Keratinocyte (primary cell): ENCODE results near the gene STAT3. TPM values are rescaled to one million over a fixed set of nuclear protein-coding genes. Genes with fewer than 3 reads are reported as not detected.
"Not testable (repeated sequence)": the region's sequence is repeated elsewhere in the genome, so short reads cannot be mapped to it uniquely, and the experiment has no call there.

Experiments
- DNase-seq: peaks from one replicate; pipeline ENCODE4 v3.0.0-alpha.2; 2011; ENCODE audit warnings: low read depth, missing footprints, low spot score
- FAIRE-seq: peaks from 2 replicates; lab custom pipeline; 2011; peaks lifted over from hg19 to GRCh38; lab: Jason Lieb, UNC
- H2AFZ ChIP-seq: 2 replicates; pipeline ENCODE4 v1.6.0; 2012; ENCODE audit warnings: low read length, control low read depth, inconsistent platforms; ENCODE audit not compliant: control insufficient read depth
- H3K27ac ChIP-seq: 2 replicates; pipeline ENCODE4 v1.5.1; 2011; ENCODE audit warnings: low read length; ENCODE audit not compliant: control insufficient read depth, insufficient read depth
- H3K27me3 ChIP-seq: 3 replicates; pipeline ENCODE4 v1.6.0; 2011; ENCODE audit warnings: low read length; ENCODE audit not compliant: control insufficient read depth, insufficient read depth; ENCODE audit errors: extremely low read depth
- H3K36me3 ChIP-seq, 2 experiments: 2 replicates in 1 of 2; 3 replicates in 1 of 2; pipeline ENCODE4 v1.5.1; 2011; ENCODE audit warnings: low read length in 2 of 2, mild to moderate bottlenecking in 1 of 2; ENCODE audit not compliant: control insufficient read depth in 2 of 2, insufficient read depth in 2 of 2; ENCODE audit errors: extremely low read depth in 1 of 2
- H3K4me1 ChIP-seq: 3 replicates; pipeline ENCODE4 v1.5.1; 2011; ENCODE audit warnings: low read length; ENCODE audit not compliant: control insufficient read depth, insufficient read depth; ENCODE audit errors: extremely low read depth
- H3K4me2 ChIP-seq: 3 replicates; pipeline ENCODE4 v1.6.0; 2011; ENCODE audit warnings: low read depth, low read length; ENCODE audit not compliant: control insufficient read depth, insufficient read depth; ENCODE audit errors: extremely low read depth
- H3K4me3 ChIP-seq, 3 experiments: fragments of 200-600 bp in 1 of 3; sonication (generic) in 1 of 3; 2 replicates in 2 of 3; 3 replicates in 1 of 3; pipeline ENCODE4 v1.5.1; 2011 to 2016; ENCODE audit warnings: low read length in 3 of 3, mild to moderate bottlenecking in 3 of 3, control low read depth in 2 of 3, inconsistent platforms in 1 of 3, low read depth in 1 of 3, mixed read lengths in 1 of 3, mixed run types in 1 of 3, moderate library complexity in 1 of 3; ENCODE audit not compliant: control insufficient read depth in 2 of 3, insufficient read depth in 2 of 3; ENCODE audit errors: extremely low read depth in 1 of 3
- H3K79me2 ChIP-seq: 2 replicates; pipeline ENCODE4 v1.6.0; 2012; ENCODE audit warnings: low read length; ENCODE audit not compliant: control insufficient read depth, insufficient read depth
- H3K9ac ChIP-seq: 3 replicates; pipeline ENCODE4 v1.6.0; 2011; ENCODE audit warnings: low read length; ENCODE audit not compliant: control insufficient read depth, insufficient read depth; ENCODE audit errors: extremely low read depth
- H3K9me1 ChIP-seq: 3 replicates; pipeline ENCODE4 v1.6.0; 2011; ENCODE audit warnings: low read length; ENCODE audit not compliant: control insufficient read depth, insufficient read depth; ENCODE audit errors: extremely low read depth
- H3K9me3 ChIP-seq: 2 replicates; pipeline ENCODE4 v1.5.1; 2012; ENCODE audit warnings: low read depth, low read length; ENCODE audit not compliant: control insufficient read depth
- H4K20me1 ChIP-seq: 3 replicates; pipeline ENCODE4 v1.6.0; 2011; ENCODE audit warnings: low read length; ENCODE audit not compliant: control insufficient read depth, insufficient read depth; ENCODE audit errors: extremely low read depth
- EZH2 ChIP-seq: IDR thresholded peaks from one replicate; pipeline ENCODE4 v1.6.1; 2012; ENCODE audit warnings: inconsistent platforms, mild to moderate bottlenecking, low read length, moderate library complexity
- dilution Hi-C: fragments of 300-500 bp; cut with MboI; formaldehyde crosslinking; loops from one replicate; pipeline ENCODE4 v1.7.0; 2020; ENCODE audit warnings: low sequenced_read_pairs; ENCODE audit not compliant: extremely low pct_ligation_motif_present
- polyA plus RNA-seq, 5 experiments: library from polyadenylated mRNA; depleted of rRNA in 3 of 5; stranded (reverse) in 3 of 5; stranded (forward) in 1 of 5; unstranded in 1 of 5; fragments of >200 nt; gene quantifications; 1 replicate in 1 of 5; 2 replicates in 3 of 5; 3 replicates in 1 of 5; pipeline versions ENCODE4 v1.2.1 to v1.2.3, GENCODE V29; 2011 to 2012; ENCODE audit warnings: missing spikeins in 2 of 5, low read depth in 1 of 5, low replicate concordance in 1 of 5
- TF ChIP-seq, protein P1 (sequence below), 3 experiments: IDR thresholded peaks in 1 of 3; conservative IDR thresholded peaks in 1 of 3; optimal IDR thresholded peaks in 1 of 3; 2 replicates in 2 of 3; 3 replicates in 1 of 3; pipeline versions ENCODE3 to v1.5.1; 2011; ENCODE audit warnings: low read length in 3 of 3, mild to moderate bottlenecking in 3 of 3, moderate library complexity in 2 of 3, control low read depth in 1 of 3, inconsistent platforms in 1 of 3; ENCODE audit not compliant: insufficient read depth in 2 of 3; ENCODE audit errors: extremely low read depth in 1 of 3

STAT3 gene
- polyA plus RNA-seq, 1 donor (not counting 4 experiments of a cell fraction or from before 2014, with no cell fraction given): 37.4 TPM

DNA sequence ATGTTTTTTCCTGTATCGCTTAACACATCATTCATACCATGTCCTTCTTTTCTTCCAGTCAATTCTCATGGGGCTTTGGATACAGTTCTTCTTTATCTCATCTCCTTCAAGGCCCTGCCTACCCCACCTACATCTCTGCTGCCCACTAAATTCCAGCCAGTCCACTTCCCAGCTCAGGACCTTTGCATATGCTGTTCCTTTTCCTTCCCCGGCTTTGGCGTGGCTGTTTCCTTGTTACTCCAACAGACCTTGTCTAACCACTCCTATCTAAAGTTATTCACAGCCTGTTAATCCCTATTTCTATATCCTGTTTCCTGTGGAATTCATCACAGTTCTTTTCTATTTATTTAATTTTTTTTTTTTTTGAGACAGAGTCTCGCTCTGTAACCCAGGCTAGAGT, 6.6 kb upstream of the STAT3 start:
- Histone ChIP-seq H3K79me2 (no peaks in the 10 kb centered on the region), H3K4me3 (no peak overlapping the region), H3K4me1 (no peaks in the 10 kb centered on the region), H3K4me2 (no peak overlapping the region), H3K9me1 (no peaks in the 10 kb centered on the region), H3K27ac (no peak overlapping the region), H2AFZ (no peak overlapping the region), H3K9ac (no peak overlapping the region), H3K27me3 (no peaks in the 10 kb centered on the region), H3K9me3 (no peaks in the 10 kb centered on the region), H4K20me1 (no peaks in the 10 kb centered on the region), H3K36me3 (no peaks in the 10 kb centered on the region)
- TF ChIP-seq, protein P1, sequence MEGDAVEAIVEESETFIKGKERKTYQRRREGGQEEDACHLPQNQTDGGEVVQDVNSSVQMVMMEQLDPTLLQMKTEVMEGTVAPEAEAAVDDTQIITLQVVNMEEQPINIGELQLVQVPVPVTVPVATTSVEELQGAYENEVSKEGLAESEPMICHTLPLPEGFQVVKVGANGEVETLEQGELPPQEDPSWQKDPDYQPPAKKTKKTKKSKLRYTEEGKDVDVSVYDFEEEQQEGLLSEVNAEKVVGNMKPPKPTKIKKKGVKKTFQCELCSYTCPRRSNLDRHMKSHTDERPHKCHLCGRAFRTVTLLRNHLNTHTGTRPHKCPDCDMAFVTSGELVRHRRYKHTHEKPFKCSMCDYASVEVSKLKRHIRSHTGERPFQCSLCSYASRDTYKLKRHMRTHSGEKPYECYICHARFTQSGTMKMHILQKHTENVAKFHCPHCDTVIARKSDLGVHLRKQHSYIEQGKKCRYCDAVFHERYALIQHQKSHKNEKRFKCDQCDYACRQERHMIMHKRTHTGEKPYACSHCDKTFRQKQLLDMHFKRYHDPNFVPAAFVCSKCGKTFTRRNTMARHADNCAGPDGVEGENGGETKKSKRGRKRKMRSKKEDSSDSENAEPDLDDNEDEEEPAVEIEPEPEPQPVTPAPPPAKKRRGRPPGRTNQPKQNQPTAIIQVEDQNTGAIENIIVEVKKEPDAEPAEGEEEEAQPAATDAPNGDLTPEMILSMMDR (optimal IDR thresholded peaks at IDR 0.05 in 1 of 3, IDR thresholded peaks at IDR 0.05 in 1 of 3, conservative IDR thresholded peaks at IDR 0.05 in 1 of 3; ENCODE audit: extremely low read depth in 1 of 3, insufficient read depth in 2 of 3, low read length in 3 of 3): no peak
- no peak for TF ChIP-seq EZH2
- FAIRE-seq: no peak
- DNase-seq: no peak
- dilution Hi-C loops: no loop called here

DNA sequence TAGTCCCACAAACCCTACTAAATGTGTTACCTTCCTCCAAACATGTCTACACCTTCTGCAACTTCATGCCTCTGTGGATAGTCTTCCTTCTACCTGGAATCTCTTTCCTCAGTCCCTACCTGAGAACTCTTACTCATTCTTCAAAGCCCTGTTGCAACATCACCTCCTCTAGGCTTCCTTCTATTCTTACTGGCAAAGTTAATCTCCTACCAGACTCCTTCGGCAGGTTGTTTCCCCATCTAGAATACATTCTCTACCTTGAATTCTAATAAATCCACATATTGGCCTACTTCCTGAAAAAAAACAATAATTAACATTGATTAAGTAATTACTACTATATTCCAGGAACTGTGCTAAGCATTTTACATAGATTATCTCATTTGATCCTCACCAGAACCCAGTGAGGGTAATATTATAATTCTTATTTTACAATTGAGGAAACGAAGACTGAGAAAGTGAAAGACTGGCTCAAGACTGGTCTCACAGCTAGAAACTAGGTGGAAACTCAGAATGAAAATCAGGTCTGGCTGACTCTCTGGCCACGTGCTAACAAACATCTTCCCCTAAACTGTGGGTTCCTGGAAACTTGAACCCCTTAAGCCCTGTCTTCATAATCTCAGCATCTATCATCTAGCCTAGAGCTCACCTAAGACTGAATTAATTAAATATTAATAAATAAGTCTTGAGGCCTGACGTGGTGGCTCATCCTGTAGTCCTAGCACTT, 4.6 kb upstream of the STAT3 start:
- Histone ChIP-seq H3K27me3 (no peaks in the 10 kb centered on the region), H3K9me1 (no peaks in the 10 kb centered on the region), H3K9ac (no peak overlapping the region), H3K4me1 (peaks cover 6% of the 10 kb centered on the region), H3K27ac (no peak overlapping the region), H4K20me1 (no peaks in the 10 kb centered on the region), H3K4me2 (no peak overlapping the region), H3K9me3 (no peaks in the 10 kb centered on the region), H2AFZ (no peak overlapping the region), H3K4me3 (no peak overlapping the region), H3K36me3 (no peaks in the 10 kb centered on the region), H3K79me2 (peaks cover 2% of the 10 kb centered on the region)
- DNase-seq: no peak
- no peak for FAIRE-seq
- dilution Hi-C loops: no loop called here
- no peak for TF ChIP-seq EZH2
- TF ChIP-seq, protein P1 (optimal IDR thresholded peaks at IDR 0.05 in 1 of 3, IDR thresholded peaks at IDR 0.05 in 1 of 3, conservative IDR thresholded peaks at IDR 0.05 in 1 of 3; ENCODE audit: extremely low read depth in 1 of 3, insufficient read depth in 2 of 3, low read length in 3 of 3): no peak

DNA sequence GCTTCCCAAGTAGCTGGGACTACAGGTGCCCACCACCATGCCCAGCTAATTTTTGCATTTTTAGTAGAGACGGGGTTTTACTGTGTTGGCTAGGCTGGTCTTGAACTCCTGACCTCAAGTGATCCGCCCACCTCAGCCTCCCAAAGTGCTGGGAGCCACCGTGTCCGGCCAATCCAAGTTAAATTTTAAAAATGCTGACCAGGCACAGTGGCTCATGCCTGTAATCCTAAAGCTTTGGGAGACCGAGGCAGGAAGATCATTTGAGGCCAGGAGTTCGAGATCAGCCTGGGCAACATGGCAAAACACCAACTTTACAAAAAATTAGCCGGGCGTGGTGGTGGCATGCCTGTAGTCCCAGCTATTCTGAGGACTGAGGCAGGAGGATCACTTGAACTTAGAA, 3.2 kb upstream of the STAT3 start:
- H3K4me2 ChIP-seq, H3K9ac ChIP-seq, H4K20me1 ChIP-seq, H3K27me3 ChIP-seq, DNase-seq, H3K9me3 ChIP-seq, H2AFZ ChIP-seq, H3K27ac ChIP-seq, H3K36me3 ChIP-seq, H3K9me1 ChIP-seq, H3K4me3 ChIP-seq, dilution Hi-C loops, FAIRE-seq: not testable (repeated sequence)
- Histone ChIP-seq H3K4me1 (peaks cover 15% of the 10 kb centered on the region), H3K79me2 (peaks cover 16% of the 10 kb centered on the region)
